ENCODE data around the gene IL1RL2.

GRCh38 chr2:102279391-102279735 is 92.5 kb downstream of the IL1RL2 start:
- TF ChIP-seq POLR2AphosphoS5 (IDR thresholded peaks at IDR 0.05; ENCODE audit: borderline replicate concordance, low read depth, low read length) (no peak), EZH2 (IDR thresholded peaks at IDR 0.05) (no peak), FOXP2 (optimal IDR thresholded peaks at IDR 0.05; ENCODE audit: control extremely low read depth, extremely low read length, insufficient read depth) (no peak)
